Neuronal stem cell (in vitro differentiated cells): ENCODE results near the gene UEVLD.

Experiments used
- DNase-seq: peaks from one replicate; pipeline ENCODE4 v3.0.0-alpha.2; 2013; ENCODE audit warnings: low spot score
- H2AFZ ChIP-seq: one replicate; pipeline ENCODE4 v1.6.1; 2013; ENCODE audit warnings: mild to moderate bottlenecking, low read length, inconsistent platforms
- H2AK5ac ChIP-seq: 2 replicates; pipeline ENCODE4 v1.6.1; 2013; ENCODE audit warnings: low read depth, mild to moderate bottlenecking, inconsistent platforms, low read length, moderate library complexity, mixed read lengths
- H2BK120ac ChIP-seq: 2 replicates; pipeline ENCODE4 v1.6.1; 2013; ENCODE audit warnings: low read depth, mild to moderate bottlenecking, inconsistent platforms, low read length, moderate library complexity, mixed read lengths
- H2BK12ac ChIP-seq: one replicate; pipeline ENCODE4 v1.6.1; 2013; ENCODE audit warnings: low read length, inconsistent platforms
- H2BK15ac ChIP-seq: 2 replicates; pipeline ENCODE4 v1.6.1; 2013; ENCODE audit warnings: mild to moderate bottlenecking, low read length, inconsistent platforms, mixed read lengths
- H2BK5ac ChIP-seq: one replicate; pipeline ENCODE4 v1.6.1; 2013; ENCODE audit warnings: inconsistent platforms, mild to moderate bottlenecking, low read length, moderate library complexity
- H3K14ac ChIP-seq: one replicate; pipeline ENCODE4 v1.6.1; 2013; ENCODE audit warnings: low read length, inconsistent platforms
- H3K18ac ChIP-seq: 2 replicates; pipeline ENCODE4 v1.6.1; 2013; ENCODE audit warnings: low read length, inconsistent platforms
- H3K23ac ChIP-seq: 2 replicates; pipeline ENCODE4 v1.6.1; 2013; ENCODE audit warnings: low read depth, mild to moderate bottlenecking, mixed read lengths, low read length, inconsistent platforms; ENCODE audit not compliant: poor library complexity
- H3K27ac ChIP-seq: replicated peaks from 3 replicates; pipeline ENCODE4 v1.5.1; 2013; ENCODE audit warnings: low read length, inconsistent platforms
- H3K27me3 ChIP-seq, 3 experiments: 2 replicates each; pipeline ENCODE4 v1.6.1; 2013; ENCODE audit warnings: low read length in 3 of 3, mild to moderate bottlenecking in 2 of 3, inconsistent platforms in 1 of 3, low read depth in 1 of 3, mixed read lengths in 1 of 3, moderate library complexity in 1 of 3; ENCODE audit not compliant: control insufficient read depth in 3 of 3, insufficient read depth in 3 of 3
- H3K36me3 ChIP-seq, 2 donors: replicated peaks in 1 of 2; 2 replicates each; pipeline ENCODE4 v1.6.1; 2013; ENCODE audit warnings: low read length in 2 of 2; ENCODE audit not compliant: control insufficient read depth in 2 of 2, insufficient read depth in 2 of 2
- H3K4ac ChIP-seq: 2 replicates; pipeline ENCODE4 v1.6.1; 2013; ENCODE audit warnings: inconsistent platforms, mild to moderate bottlenecking, low read length, moderate library complexity
- H3K4me1 ChIP-seq, 2 donors: 1 replicate in 1 of 2; 2 replicates in 1 of 2; pipeline ENCODE4 v1.6.1; 2013; ENCODE audit warnings: low read length in 2 of 2, low read depth in 1 of 2; ENCODE audit not compliant: control insufficient read depth in 2 of 2, insufficient read depth in 1 of 2
- H3K4me2 ChIP-seq: one replicate; pipeline ENCODE4 v1.6.1; 2013; ENCODE audit warnings: mild to moderate bottlenecking, low read length, inconsistent platforms; ENCODE audit not compliant: insufficient read depth, poor library complexity, severe bottlenecking
- H3K4me3 ChIP-seq, 2 donors: 2 replicates each; pipeline ENCODE4 v1.5.1; 2013; ENCODE audit warnings: low read length in 2 of 2, mild to moderate bottlenecking in 2 of 2, inconsistent platforms in 1 of 2, moderate library complexity in 1 of 2
- H3K79me1 ChIP-seq: one replicate; pipeline ENCODE4 v1.6.1; 2013; ENCODE audit warnings: low read depth, mild to moderate bottlenecking, inconsistent platforms, low read length, moderate library complexity
- H3K9ac ChIP-seq: one replicate; pipeline ENCODE4 v1.6.1; 2013; ENCODE audit warnings: mild to moderate bottlenecking, low read depth, low read length, inconsistent platforms; ENCODE audit not compliant: poor library complexity
- H3K9me3 ChIP-seq, 2 donors: replicated peaks in 1 of 2; 2 replicates each; pipeline versions ENCODE3 to v1.6.1; 2013; ENCODE audit warnings: low read length in 2 of 2, mild to moderate bottlenecking in 2 of 2, inconsistent platforms in 1 of 2, low read depth in 1 of 2, mixed read lengths in 1 of 2, moderate library complexity in 1 of 2; ENCODE audit not compliant: control insufficient read depth in 2 of 2, insufficient read depth in 1 of 2
- H4K8ac ChIP-seq: one replicate; pipeline ENCODE4 v1.6.1; 2013; ENCODE audit warnings: low read depth, mild to moderate bottlenecking, inconsistent platforms, low read length, moderate library complexity
- H4K91ac ChIP-seq: one replicate; pipeline ENCODE4 v1.6.1; 2013; ENCODE audit warnings: low read length, low read depth, mild to moderate bottlenecking, inconsistent platforms; ENCODE audit not compliant: poor library complexity
- WGBS, 2 donors: extraction: QIAGEN DNeasy Blood & Tissue Kit; methylation state at CpG; one replicate each; pipeline ENCODE4 v1.1.7; 2013; ENCODE audit warnings: missing lambda C conversion rate in 2 of 2, mixed read lengths in 1 of 2; ENCODE audit not compliant: insufficient read length in 2 of 2, insufficient replicate concordance in 1 of 2; ENCODE audit errors: extremely low coverage in 2 of 2; 5-methylcytosine and 5-hydroxymethylcytosine counted together

UEVLD gene

DNA sequence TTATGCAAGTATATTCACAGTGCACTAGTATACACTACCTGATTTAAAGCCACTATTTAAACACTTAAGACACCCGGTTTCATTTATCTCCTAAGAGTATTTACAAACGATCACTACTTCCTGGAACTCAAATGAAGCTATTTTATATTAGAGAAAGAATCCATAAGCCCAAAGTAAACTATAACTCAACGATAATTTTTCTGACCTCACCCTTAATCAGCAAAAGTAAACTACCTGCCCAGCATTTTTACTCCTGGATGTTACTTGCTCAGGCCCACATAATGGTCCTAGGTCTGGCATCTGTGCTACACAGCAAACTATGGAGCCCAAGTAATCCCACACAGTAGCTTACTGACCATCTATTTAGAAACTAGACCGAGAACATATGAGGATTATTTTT, 95.2 kb downstream of the UEVLD start:
- Histone ChIP-seq H3K79me1 (no peaks in the 10 kb centered on the region), H2BK15ac (no peak overlapping the region), H3K4me1 (no peaks in the 10 kb centered on the region), H3K18ac (no peak overlapping the region), H2BK5ac (no peak overlapping the region), H3K9me3 (no peaks in the 10 kb centered on the region), H2BK12ac (no peak overlapping the region), H3K9ac (no peak overlapping the region), H4K8ac (no peak overlapping the region), H3K4me2 (no peak overlapping the region), H3K14ac (no peak overlapping the region), H2AK5ac (no peak overlapping the region), H3K36me3 (peaks cover 19 to 93% of the 10 kb centered on the region in 2 donors), H3K27me3 (no peaks in the 10 kb centered on the region), H2AFZ (no peak overlapping the region), H3K23ac (no peak overlapping the region), H2BK120ac (no peak overlapping the region), H3K4me3 (no peak overlapping the region), H3K27ac (no peak overlapping the region), H3K4ac (no peak overlapping the region), H4K91ac (no peak overlapping the region)
- WGBS, 2 donors, result no CpG with 5 or more reads among the region's 4 CpGs
- DNase-seq, result no peak

DNA sequence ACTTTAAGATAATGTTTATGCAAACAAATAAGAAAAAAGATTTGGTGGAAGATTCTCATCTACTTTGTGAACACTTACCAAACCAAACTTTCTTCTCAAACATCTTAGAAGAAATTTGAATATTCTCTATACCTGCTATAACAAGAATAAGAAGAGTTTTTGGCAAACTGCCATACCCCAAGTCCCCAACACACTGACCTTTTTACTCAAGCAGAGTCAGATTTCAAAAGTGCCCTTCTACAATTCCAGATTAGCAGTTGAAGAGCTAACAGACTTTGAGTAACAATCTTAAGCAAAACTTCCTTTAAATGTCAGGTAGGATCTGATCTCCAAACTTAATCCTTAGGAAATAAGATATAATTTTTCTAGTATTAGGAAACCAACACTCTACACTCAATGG, 95.6 kb downstream of the UEVLD start:
- Histone ChIP-seq H3K79me1 (no peaks in the 10 kb centered on the region), H2AFZ (no peak overlapping the region), H4K91ac (no peak overlapping the region), H3K4ac (no peak overlapping the region), H2BK12ac (no peak overlapping the region), H4K8ac (no peak overlapping the region), H3K4me1 (no peaks in the 10 kb centered on the region), H3K4me2 (no peak overlapping the region), H3K9me3 (no peaks in the 10 kb centered on the region), H3K4me3 (no peak overlapping the region), H3K27ac (no peak overlapping the region), H3K23ac (no peak overlapping the region), H3K9ac (no peak overlapping the region), H2BK5ac (no peak overlapping the region), H2AK5ac (no peak overlapping the region), H3K36me3 (peaks cover 17 to 93% of the 10 kb centered on the region in 2 donors), H3K14ac (no peak overlapping the region), H2BK120ac (no peak overlapping the region), H3K27me3 (no peaks in the 10 kb centered on the region), H2BK15ac (no peak overlapping the region), H3K18ac (no peak overlapping the region)
- DNase-seq, result no peak

DNA sequence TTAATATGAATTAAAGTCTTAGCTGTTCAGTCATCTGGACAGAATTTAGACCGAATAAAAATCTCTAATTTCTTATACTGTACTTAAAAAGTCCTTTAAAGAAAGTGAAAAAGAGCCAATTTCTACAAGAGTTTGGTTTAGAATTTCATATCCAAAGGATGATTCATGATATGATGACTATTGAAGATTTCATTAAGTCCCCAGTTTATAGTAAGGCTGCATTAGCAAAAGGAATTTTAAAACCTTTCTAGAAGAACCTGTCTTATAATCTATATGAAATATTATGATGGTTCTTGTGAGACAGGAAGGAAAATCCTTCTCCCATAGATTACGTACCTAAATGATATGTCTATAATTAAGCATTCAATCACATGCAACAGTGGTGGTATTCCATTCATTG, 96.6 kb downstream of the UEVLD start:
- no peak overlapping the region for H2BK12ac ChIP-seq
- no peak overlapping the region for H3K4me2 ChIP-seq
- no peak overlapping the region for H2BK15ac ChIP-seq
- no peaks in the 10 kb centered on the region for H3K4me1 ChIP-seq
- no peak overlapping the region for H3K9ac ChIP-seq
- no peaks in the 10 kb centered on the region for H3K9me3 ChIP-seq
- no peak overlapping the region for H2AFZ ChIP-seq
- H3K27ac ChIP-seq, result no peak overlapping the region
- no peaks in the 10 kb centered on the region for H3K79me1 ChIP-seq
- no peak overlapping the region for H2AK5ac ChIP-seq
- H4K91ac ChIP-seq, result no peak overlapping the region
- H3K4me3 ChIP-seq, result no peak overlapping the region
- H4K8ac ChIP-seq, result no peak overlapping the region
- no CpG with 5 or more reads among the region's 2 CpGs for WGBS, 2 donors
- H3K23ac ChIP-seq, result no peak overlapping the region
- H2BK120ac ChIP-seq, result no peak overlapping the region
- no peak for DNase-seq
- no peak overlapping the region for H2BK5ac ChIP-seq
- H3K27me3 ChIP-seq, result no peaks in the 10 kb centered on the region
- no peak overlapping the region for H3K14ac ChIP-seq
- no peak overlapping the region for H3K4ac ChIP-seq
- H3K18ac ChIP-seq, result no peak overlapping the region
- peaks cover 17 to 92% of the 10 kb centered on the region in 2 donors for H3K36me3 ChIP-seq

DNA sequence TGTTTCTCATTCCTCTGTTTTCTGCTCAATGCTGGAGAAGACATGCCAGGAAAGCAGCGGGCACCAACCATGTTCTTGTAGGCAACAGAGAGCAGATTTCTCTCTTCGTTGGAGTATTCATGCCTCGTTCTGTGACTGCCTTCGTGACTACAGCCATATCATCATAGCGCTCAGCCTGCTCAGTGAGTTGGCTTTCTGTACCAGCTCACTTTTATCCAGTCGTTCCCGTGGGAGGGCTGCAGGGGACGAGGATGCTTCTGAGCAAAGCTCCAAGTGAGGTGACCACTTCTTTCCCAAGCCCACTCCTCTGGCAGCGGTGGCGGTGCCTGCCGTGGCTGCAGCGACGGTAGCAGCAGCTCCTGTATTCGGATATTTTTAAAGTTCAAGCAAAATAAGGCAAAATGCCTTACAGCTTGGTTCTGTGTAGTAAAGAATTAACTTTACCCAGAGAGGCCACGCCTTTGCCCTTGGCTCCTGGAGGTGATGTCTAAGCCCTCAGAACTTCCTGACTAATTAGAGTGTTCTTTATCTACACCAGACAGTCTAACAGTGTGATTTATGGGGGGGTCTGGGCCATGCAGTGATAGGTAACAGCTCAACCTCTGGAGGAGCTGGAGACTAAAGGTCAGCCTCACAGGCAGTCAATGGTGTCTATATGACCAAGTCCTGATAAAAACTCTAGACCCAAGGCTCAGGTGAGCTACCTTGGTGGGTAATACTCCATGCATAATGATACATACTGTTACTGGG, 97.6 kb downstream of the UEVLD start:
- Histone ChIP-seq H4K91ac (no peak overlapping the region), H3K79me1 (no peaks in the 10 kb centered on the region), H2BK120ac (no peak overlapping the region), H3K27ac (no peak overlapping the region), H4K8ac (no peak overlapping the region), H3K4me1 (no peaks in the 10 kb centered on the region), H3K36me3 (peaks cover 18 to 88% of the 10 kb centered on the region in 2 donors), H2AK5ac (no peak overlapping the region), H2BK12ac (no peak overlapping the region), H2BK15ac (no peak overlapping the region), H3K4me2 (no peak overlapping the region), H2BK5ac (no peak overlapping the region), H2AFZ (no peak overlapping the region), H3K27me3 (no peaks in the 10 kb centered on the region), H3K4ac (no peak overlapping the region), H3K4me3 (peak overlapping the region in 1 of 2 donors; percentile 35), H3K14ac (no peak overlapping the region), H3K9ac (no peak overlapping the region), H3K18ac (no peak overlapping the region), H3K9me3 (no peaks in the 10 kb centered on the region), H3K23ac (no peak overlapping the region)
- no peak for DNase-seq
- no CpG with 5 or more reads among the region's 15 CpGs for WGBS, 2 donors
